NOMO-1 treated with dmso at 0.1 percent for 144 hours (cell line): ENCODE data around the gene ALKBH2.

Source experiments
- DNase-seq: peaks from one replicate; lab custom pipeline; 2025; ENCODE audit not compliant: unreplicated experiment; lab: John Stamatoyannopoulos, UW

Gene ALKBH2

GRCh38 chr12:109093022-109093918 is at the start of gene ALKBH2:
ALKBH2 (minus strand) TSS chr12:109093472; CDS start chr12:109092786, 686 bp downstream.
- DNase-seq: peak; percentile 84

- no peak for DNase-seq
Observed at GRCh38 chr12:109140560-109140959, 47.3 kb upstream of the ALKBH2 start.

- no peak for DNase-seq
Observed at GRCh38 chr12:109139791-109140190, 46.5 kb upstream of the ALKBH2 start.

GRCh38 chr12:109139360-109139759 is 46.1 kb upstream of the ALKBH2 start:
- DNase-seq: no peak

- no peak for DNase-seq
Observed at GRCh38 chr12:109137055-109137454, 43.8 kb upstream of the ALKBH2 start.

GRCh38 chr12:109134186-109134917 is 41.1 kb upstream of the ALKBH2 start:
- no peak for DNase-seq

- no peak for DNase-seq
Observed at GRCh38 chr12:109131154-109132050, 38.1 kb upstream of the ALKBH2 start.

GRCh38 chr12:109130297-109131153 is 37.3 kb upstream of the ALKBH2 start:
- DNase-seq: no peak

- DNase-seq: no peak
Observed at GRCh38 chr12:109127533-109128242, 34.4 kb upstream of the ALKBH2 start.

GRCh38 chr12:109126784-109127183 is 33.5 kb upstream of the ALKBH2 start:
- DNase-seq: no peak

GRCh38 chr12:109125791-109126190 is 32.5 kb upstream of the ALKBH2 start:
- DNase-seq: no peak

GRCh38 chr12:109124878-109125648 is 31.8 kb upstream of the ALKBH2 start:
- no peak for DNase-seq

GRCh38 chr12:109121346-109121880 is 28.1 kb upstream of the ALKBH2 start:
- DNase-seq: no peak

GRCh38 chr12:109120557-109120956 is 27.3 kb upstream of the ALKBH2 start:
- no peak for DNase-seq

- no peak for DNase-seq
Observed at GRCh38 chr12:109120095-109120494, 26.8 kb upstream of the ALKBH2 start.

- no peak for DNase-seq
Observed at GRCh38 chr12:109116611-109116949, 23.3 kb upstream of the ALKBH2 start.

GRCh38 chr12:109115758-109116610 is 22.7 kb upstream of the ALKBH2 start, which contains the start of gene ACACB:
ACACB (plus strand) TSS chr12:109116587; CDS start chr12:109139406, 22,819 bp downstream.
- DNase-seq: peak; percentile 43

GRCh38 chr12:109115404-109115757 is 22.1 kb upstream of the ALKBH2 start:
- DNase-seq: no peak
